Measurements from ENCODE around the gene CASKIN2.

Gene CASKIN2

GRCh38 chr17:75488693-75489510, 26.4 kb downstream of the CASKIN2 start:
- TF ChIP-seq CTCF (IDR thresholded peaks at IDR 0.05; ENCODE audit: control insufficient read depth, extremely low read depth, insufficient read depth), result no peak
- no peak overlapping the region for H3K4me3 ChIP-seq (ENCODE audit: low read depth, low read length)
- no peak for DNase-seq (ENCODE audit: low read depth)

GRCh38 chr17:75487351-75488070, 27.8 kb downstream of the CASKIN2 start:
- H3K4me3 ChIP-seq (ENCODE audit: low read depth, low read length), result no peak overlapping the region
- DNase-seq (ENCODE audit: low read depth), result no peak
- no peak for TF ChIP-seq CTCF (IDR thresholded peaks at IDR 0.05; ENCODE audit: control insufficient read depth, extremely low read depth, insufficient read depth)

GRCh38 chr17:75486951-75487350, 28.4 kb downstream of the CASKIN2 start:
- TF ChIP-seq CTCF (IDR thresholded peaks at IDR 0.05; ENCODE audit: control insufficient read depth, extremely low read depth, insufficient read depth), result no peak
- no peak overlapping the region for H3K4me3 ChIP-seq (ENCODE audit: low read depth, low read length)
- DNase-seq (ENCODE audit: low read depth), result no peak

- H3K4me3 ChIP-seq (ENCODE audit: low read depth, low read length), result no peak overlapping the region
- no peak for DNase-seq (ENCODE audit: low read depth)
- TF ChIP-seq CTCF (IDR thresholded peaks at IDR 0.05; ENCODE audit: control insufficient read depth, extremely low read depth, insufficient read depth), result no peak
Measured at GRCh38 chr17:75486151-75486550, 29.2 kb downstream of the CASKIN2 start.

- TF ChIP-seq CTCF (IDR thresholded peaks at IDR 0.05; ENCODE audit: control insufficient read depth, extremely low read depth, insufficient read depth), result no peak
- DNase-seq (ENCODE audit: low read depth), result no peak
- H3K4me3 ChIP-seq (ENCODE audit: low read depth, low read length), result no peak overlapping the region
Measured at GRCh38 chr17:75485688-75486087, 29.6 kb downstream of the CASKIN2 start.

- no peak for DNase-seq (ENCODE audit: low read depth)
- no peak overlapping the region for H3K4me3 ChIP-seq (ENCODE audit: low read depth, low read length)
Measured at GRCh38 chr17:75482098-75482942, 33.0 kb downstream of the CASKIN2 start.

More at GRCh38 chr17:75482098-75482942, 33.0 kb downstream of the CASKIN2 start:
- no peak for TF ChIP-seq CTCF (IDR thresholded peaks at IDR 0.05; ENCODE audit: control insufficient read depth, extremely low read depth, insufficient read depth)

Measured in LNCaP clone FGC (cell line).